Sigmoid colon (tissue), 3 donors: ENCODE measurements around the gene VILL.

Source experiments
- POLR2A ChIP-seq, 2 donors: fragments of 450-650 bp; IDR thresholded peaks; one replicate each; pipeline ENCODE4 v1.6.1; 2016; ENCODE audit warnings: antibody characterized with exemption in 2 of 2, mild to moderate bottlenecking in 2 of 2, moderate library complexity in 2 of 2
- TF ChIP-seq, protein P1 (sequence below), 4 experiments: fragments of 450-650 bp in 3 of 4; fragments of 200-600 bp in 1 of 4; IDR thresholded peaks; one replicate each; pipeline ENCODE4 v1.5.1; 2016 to 2019; ENCODE audit warnings: antibody characterized with exemption in 4 of 4, mild to moderate bottlenecking in 3 of 4, moderate library complexity in 2 of 4

DNA sequence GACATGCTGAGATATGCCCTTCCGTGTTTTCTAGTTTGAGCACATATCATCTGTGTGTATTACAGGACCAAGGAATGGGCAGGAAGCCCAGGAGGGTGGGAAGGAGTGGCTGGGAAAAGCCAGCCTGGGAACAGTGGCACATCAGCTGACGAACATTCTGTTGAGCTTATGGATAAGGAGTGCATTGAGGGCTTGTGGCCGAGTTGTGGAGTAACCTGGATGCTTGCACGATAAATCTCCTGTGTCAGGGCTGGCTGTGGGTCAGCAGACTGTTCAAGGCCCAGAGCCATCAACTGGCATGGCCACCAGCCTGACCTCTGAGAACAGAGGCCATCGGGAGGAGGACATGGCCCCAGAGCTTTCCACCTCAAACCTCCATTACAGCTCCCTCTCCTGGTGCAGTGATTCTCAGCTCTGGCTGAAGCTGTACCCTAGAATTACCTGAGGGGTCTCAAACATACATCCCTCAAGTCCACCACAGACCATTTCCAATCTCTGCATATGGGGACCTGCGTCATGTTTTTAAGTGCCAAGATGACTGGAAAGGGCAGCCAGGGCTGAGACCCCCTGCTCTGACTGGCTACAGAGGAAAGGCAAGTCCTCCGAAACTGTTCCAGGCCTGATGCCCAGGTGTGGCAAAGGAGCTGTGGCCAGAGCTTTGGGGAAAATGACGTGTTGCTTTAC is 4.8 kb upstream of the VILL start:
- TF ChIP-seq, protein P1, sequence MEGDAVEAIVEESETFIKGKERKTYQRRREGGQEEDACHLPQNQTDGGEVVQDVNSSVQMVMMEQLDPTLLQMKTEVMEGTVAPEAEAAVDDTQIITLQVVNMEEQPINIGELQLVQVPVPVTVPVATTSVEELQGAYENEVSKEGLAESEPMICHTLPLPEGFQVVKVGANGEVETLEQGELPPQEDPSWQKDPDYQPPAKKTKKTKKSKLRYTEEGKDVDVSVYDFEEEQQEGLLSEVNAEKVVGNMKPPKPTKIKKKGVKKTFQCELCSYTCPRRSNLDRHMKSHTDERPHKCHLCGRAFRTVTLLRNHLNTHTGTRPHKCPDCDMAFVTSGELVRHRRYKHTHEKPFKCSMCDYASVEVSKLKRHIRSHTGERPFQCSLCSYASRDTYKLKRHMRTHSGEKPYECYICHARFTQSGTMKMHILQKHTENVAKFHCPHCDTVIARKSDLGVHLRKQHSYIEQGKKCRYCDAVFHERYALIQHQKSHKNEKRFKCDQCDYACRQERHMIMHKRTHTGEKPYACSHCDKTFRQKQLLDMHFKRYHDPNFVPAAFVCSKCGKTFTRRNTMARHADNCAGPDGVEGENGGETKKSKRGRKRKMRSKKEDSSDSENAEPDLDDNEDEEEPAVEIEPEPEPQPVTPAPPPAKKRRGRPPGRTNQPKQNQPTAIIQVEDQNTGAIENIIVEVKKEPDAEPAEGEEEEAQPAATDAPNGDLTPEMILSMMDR (IDR thresholded peaks at IDR 0.05) = no peak
- peak in 1 of 2 donors; percentile 13 for TF ChIP-seq POLR2A (IDR thresholded peaks at IDR 0.05)
